22Rv1 (cell line): ENCODE measurements around the gene SMPX.

Experiments
- ZFX ChIP-seq: fragments of 450-650 bp; IDR thresholded peaks from 2 replicates; pipeline ENCODE4 v1.6.1; 2017; ENCODE audit warnings: antibody characterized with exemption, borderline replicate concordance
- TF ChIP-seq, protein P1 (sequence below): fragments of 450-650 bp; IDR thresholded peaks from 2 replicates; pipeline ENCODE4 v1.5.1; 2017; ENCODE audit warnings: mild to moderate bottlenecking

DNA sequence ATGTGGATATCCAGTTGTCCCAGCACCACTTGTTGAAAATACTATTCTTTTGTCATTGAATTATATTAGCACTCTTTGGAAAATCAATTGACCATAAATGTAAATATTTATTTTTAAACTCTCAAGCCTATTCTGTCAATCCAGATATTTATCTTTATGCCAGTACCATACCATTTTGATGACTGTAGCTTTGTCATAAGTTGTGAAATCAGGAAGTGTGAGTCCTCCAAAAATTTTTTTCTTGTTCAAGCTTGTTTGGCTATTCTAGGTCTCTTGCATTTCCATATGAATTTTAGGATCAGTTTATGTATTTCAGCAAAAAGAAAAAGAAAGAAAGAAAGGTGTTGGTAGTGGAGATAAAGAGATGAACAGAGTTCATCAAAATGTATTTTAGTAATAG is 8.2 kb upstream of the SMPX start:
- TF ChIP-seq, protein P1, sequence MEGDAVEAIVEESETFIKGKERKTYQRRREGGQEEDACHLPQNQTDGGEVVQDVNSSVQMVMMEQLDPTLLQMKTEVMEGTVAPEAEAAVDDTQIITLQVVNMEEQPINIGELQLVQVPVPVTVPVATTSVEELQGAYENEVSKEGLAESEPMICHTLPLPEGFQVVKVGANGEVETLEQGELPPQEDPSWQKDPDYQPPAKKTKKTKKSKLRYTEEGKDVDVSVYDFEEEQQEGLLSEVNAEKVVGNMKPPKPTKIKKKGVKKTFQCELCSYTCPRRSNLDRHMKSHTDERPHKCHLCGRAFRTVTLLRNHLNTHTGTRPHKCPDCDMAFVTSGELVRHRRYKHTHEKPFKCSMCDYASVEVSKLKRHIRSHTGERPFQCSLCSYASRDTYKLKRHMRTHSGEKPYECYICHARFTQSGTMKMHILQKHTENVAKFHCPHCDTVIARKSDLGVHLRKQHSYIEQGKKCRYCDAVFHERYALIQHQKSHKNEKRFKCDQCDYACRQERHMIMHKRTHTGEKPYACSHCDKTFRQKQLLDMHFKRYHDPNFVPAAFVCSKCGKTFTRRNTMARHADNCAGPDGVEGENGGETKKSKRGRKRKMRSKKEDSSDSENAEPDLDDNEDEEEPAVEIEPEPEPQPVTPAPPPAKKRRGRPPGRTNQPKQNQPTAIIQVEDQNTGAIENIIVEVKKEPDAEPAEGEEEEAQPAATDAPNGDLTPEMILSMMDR, result no peak
- TF ChIP-seq ZFX, result no peak
